ENCODE results near the gene HFE. TPM values are rescaled to one million over a fixed set of nuclear protein-coding genes. Genes with fewer than 3 reads are reported as not detected.
A peak's percentile ranks its signal among the peaks of the same experiment; 100 is the strongest.

The HFE gene
- total and polyA plus RNA-seq, 2 of the 13 experiments (the other 11 are each of a cell fraction or from before 2014, with no cell fraction given): 3.7 to 6.3 TPM

- no peak for TF ChIP-seq NFAT5 (CRISPR knock-in tag; IDR thresholded peaks at IDR 0.05)
- 0 out of 2 replicates have a peak, but pooled peaks have one; percentile 70 for TF ChIP-seq WIZ (CRISPR knock-in tag; IDR thresholded peaks at IDR 0.05)
- TF ChIP-seq PHF21A (CRISPR knock-in tag; IDR thresholded peaks at IDR 0.05): peak; percentile 84
- peak; percentile 30 for TF ChIP-seq MED8 (CRISPR knock-in tag; IDR thresholded peaks at IDR 0.05; ENCODE audit: insufficient replicate concordance)
- no peak for TF ChIP-seq CENPT (CRISPR knock-in tag; IDR thresholded peaks at IDR 0.05; ENCODE audit: low read depth)
- TF ChIP-seq DRAP1 (CRISPR knock-in tag; IDR thresholded peaks at IDR 0.05): no peak; the same call in 1 of the 2 replicates
- peak; percentile 69; the same call in 1 of the 2 replicates for TF ChIP-seq ZNF891 (CRISPR knock-in tag; IDR thresholded peaks at IDR 0.05)
- TF ChIP-seq ZBTB42 (CRISPR knock-in tag; IDR thresholded peaks at IDR 0.05): no peak
- no peak for TF ChIP-seq ZNF614 (CRISPR knock-in tag; IDR thresholded peaks at IDR 0.05; ENCODE audit: borderline replicate concordance)
- no peak for TF ChIP-seq ZNF101 (CRISPR knock-in tag; IDR thresholded peaks at IDR 0.05; ENCODE audit: borderline replicate concordance, low read depth)
- no peak for TF ChIP-seq JUND (CRISPR knock-in tag; IDR thresholded peaks at IDR 0.05)
- no peak for TF ChIP-seq MATR3 (CRISPR knock-in tag; IDR thresholded peaks at IDR 0.05)
- no peak for TF ChIP-seq SP5 (CRISPR knock-in tag; IDR thresholded peaks at IDR 0.05; ENCODE audit: borderline replicate concordance, low read depth)
- TF ChIP-seq BCL6 (CRISPR knock-in tag; IDR thresholded peaks at IDR 0.05): no peak
- TF ChIP-seq NFYB (CRISPR knock-in tag; IDR thresholded peaks at IDR 0.05): no peak; the same call in 1 of the 2 replicates
- no peak for TF ChIP-seq ZNF225 (CRISPR knock-in tag; IDR thresholded peaks at IDR 0.05)
- TF ChIP-seq ZBTB4 (CRISPR knock-in tag; IDR thresholded peaks at IDR 0.05; ENCODE audit: borderline replicate concordance): no peak
- no peak for TF ChIP-seq ZNF724P (CRISPR knock-in tag; IDR thresholded peaks at IDR 0.05; ENCODE audit: borderline replicate concordance)
- no peak for TF ChIP-seq CENPX (CRISPR knock-in tag; IDR thresholded peaks at IDR 0.05)
- no peak for TF ChIP-seq ZNF83 (CRISPR knock-in tag; IDR thresholded peaks at IDR 0.05; ENCODE audit: borderline replicate concordance)
Measured at GRCh38 chr6:26087284-26088115, at the start of gene HFE (continued).
